ENCODE data around the gene PAK2.
"Not testable (repeated sequence)": the region's sequence is repeated elsewhere in the genome, so short reads cannot be mapped to it uniquely, and the experiment has no call there.

The PAK2 gene

GRCh38 chr3:196844235-196845219, 104.9 kb downstream of the PAK2 start:
- DNase-seq (ENCODE audit: low read depth): not testable (repeated sequence)

GRCh38 chr3:196848375-196848774, 108.7 kb downstream of the PAK2 start:
- DNase-seq (ENCODE audit: low read depth): not testable (repeated sequence)

DNA sequence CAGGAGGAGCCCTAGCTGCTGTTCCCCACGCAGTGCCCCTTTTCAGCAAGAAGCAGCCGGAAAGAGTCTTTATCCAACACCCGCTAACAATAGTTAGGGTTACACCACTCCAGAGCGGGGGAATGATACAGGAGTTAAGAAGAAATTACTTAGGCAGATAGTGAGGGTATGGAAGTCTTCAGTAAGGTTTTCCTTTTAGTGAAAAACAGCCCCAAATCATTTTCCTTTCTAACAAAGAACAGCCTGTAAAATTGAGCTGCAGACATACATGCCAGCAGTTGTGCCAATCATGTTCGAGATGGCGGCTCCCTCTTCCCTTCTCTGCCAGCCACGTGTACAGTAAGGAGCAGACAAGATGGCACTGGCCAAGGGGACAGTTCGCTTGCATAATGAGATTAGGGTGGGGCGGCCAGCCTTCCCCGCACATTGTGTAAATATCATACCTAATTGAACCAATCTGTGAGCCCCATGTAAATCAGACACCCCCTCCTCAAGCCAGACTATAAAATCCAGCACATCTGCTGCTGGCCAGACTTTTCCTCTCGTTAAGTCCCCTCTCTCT, 109.6 kb downstream of the PAK2 start:
- no peak for DNase-seq (ENCODE audit: low read depth)

- DNase-seq (ENCODE audit: low read depth): not testable (repeated sequence)
Observed at GRCh38 chr3:196863000-196863399, 123.3 kb downstream of the PAK2 start.

GRCh38 chr3:196867155-196867506, 127.5 kb downstream of the PAK2 start:
- DNase-seq (ENCODE audit: low read depth): no peak

GRCh38 chr3:196867507-196868296, 128.0 kb downstream of the PAK2 start, which contains the start of gene SENP5:
Gene SENP5, plus strand, starts transcription at chr3:196867920. Its CDS starts 17,262 bp downstream, at chr3:196885182.
- DNase-seq (ENCODE audit: low read depth): peak; percentile 82

- DNase-seq (ENCODE audit: low read depth): peak; percentile 3
Observed at GRCh38 chr3:196868297-196868661, 128.6 kb downstream of the PAK2 start.

DNA sequence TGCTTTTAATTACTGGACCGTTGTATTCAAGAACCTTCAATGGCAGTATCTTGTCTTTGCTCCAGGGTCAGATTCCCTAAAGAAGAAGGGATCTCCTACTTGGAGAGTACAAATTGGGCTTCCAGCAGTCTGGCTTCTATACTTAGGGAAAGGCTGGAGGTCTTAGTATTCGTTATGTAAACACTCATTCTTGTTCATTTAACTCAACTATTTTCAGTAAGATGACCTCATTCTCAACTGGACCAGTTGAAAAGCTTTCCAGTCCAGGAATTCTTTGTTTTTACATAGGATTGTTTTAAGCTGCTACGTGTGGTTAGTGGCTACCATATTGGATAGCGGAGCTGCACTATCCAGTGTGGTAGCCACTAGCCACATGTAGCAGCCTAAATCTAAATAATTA, 132.7 kb downstream of the PAK2 start:
- no peak for DNase-seq (ENCODE audit: low read depth)

DNA sequence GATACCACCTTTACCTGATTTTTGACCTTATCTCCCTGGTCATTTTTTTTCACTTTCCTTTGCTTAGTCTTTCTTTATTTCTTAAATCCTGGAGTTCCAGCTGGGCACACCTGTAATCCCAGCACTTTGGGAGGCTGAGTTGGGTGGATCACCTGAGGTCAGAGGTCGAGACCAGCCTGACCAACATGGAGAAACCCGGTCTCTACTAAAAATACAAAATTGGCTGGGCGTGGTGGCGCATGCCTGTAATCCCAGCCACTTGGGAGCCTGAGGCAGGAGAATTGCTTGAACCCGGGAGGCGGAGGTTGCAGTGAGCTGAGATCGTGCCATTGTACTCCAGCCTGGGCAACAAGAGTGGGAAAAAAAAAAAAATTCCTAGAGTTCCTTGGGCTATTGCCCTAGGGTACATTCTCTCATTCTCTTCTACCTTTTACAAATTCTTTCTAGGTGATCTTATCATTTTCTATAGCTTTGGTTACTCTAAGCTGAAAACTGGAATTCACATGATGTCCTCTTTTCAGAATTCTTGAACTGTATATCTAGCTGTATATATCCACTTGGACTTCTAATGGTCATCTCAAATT, 134.9 kb downstream of the PAK2 start:
- not testable (repeated sequence) for DNase-seq (ENCODE audit: low read depth)

DNA sequence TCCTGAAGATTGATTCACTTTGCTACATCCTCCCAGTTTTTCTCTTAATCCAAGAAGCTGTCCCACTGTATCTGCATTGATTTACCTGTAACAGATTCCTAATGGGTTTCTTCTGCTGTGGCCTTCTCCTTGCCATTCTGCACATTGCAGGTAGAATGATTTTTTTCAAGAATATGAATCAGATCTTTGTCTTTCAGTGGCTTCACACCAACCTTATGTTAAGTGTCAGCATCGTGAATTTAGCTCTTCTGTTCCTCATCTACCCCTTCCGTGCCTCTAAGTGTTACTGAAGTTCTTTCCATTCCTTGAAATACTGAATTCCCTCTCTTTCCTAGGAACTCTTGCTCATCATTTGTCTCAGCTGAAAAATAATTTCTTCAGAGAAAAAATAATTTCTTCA, 135.6 kb downstream of the PAK2 start:
- no peak for DNase-seq (ENCODE audit: low read depth)
